ENCODE measurements around the gene CPM. TPM values are rescaled to one million over a fixed set of nuclear protein-coding genes. Genes with fewer than 3 reads are reported as not detected.

CPM gene
- total and polyA plus RNA-seq, 12 donors, result 2.1 to 17.8 (median 5.4) TPM

DNA sequence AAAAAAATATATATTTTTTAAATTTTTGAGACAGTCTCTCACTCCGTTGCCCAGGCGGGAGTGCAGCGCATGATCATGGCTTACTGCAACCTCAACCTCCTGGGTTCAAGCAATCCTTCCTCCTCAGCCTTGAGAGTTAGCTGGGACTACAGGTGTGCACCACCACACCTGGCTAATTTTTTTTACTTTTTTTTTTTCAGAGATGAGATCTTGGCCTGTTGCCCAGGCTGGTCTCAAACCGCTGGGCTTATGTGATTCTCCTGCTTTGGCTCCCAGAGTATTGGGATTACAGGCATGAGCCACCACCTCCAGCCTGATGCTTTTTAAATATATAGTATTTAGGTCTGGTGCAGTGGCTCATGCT lies 100.5 kb downstream of the CPM start:
- no peak overlapping the region for H3K4me3 ChIP-seq
- H3K27ac ChIP-seq, result no peak overlapping the region
- H3K9me3 ChIP-seq, result no peaks in the 10 kb centered on the region
- no peaks in the 10 kb centered on the region for H3K27me3 ChIP-seq
- 92 to 98% methylated on average over 4 of the region's 4 CpGs for WGBS, 2 donors
- H3K4me1 ChIP-seq, result peaks cover 0 to 11% (median 0%) of the 10 kb centered on the region in 9 donors
- intact Hi-C loops (cut with DNase I), result loop anchor here in 1 of 10 donors (10.0 kb wide), 1 partner anchor 422 kb away; no protein-coding TSS in a partner anchor
- no peak for TF ChIP-seq CTCF (IDR thresholded peaks at IDR 0.05)
- peaks cover 0 to 96% (median 51%) of the 10 kb centered on the region in 9 donors for H3K36me3 ChIP-seq
- ATAC-seq (no peak), DNase-seq (no peak)

GRCh38 chr12:68831751-68832503 lies 101.0 kb downstream of the CPM start:
- no peaks in the 10 kb centered on the region for H3K27me3 ChIP-seq
- DNase-seq (no peak), ATAC-seq (no peak)
- intact Hi-C loops (cut with DNase I), result loop anchor here in 1 of 10 donors (10.0 kb wide), 1 partner anchor 423 kb away; no protein-coding TSS in a partner anchor
- no peak for TF ChIP-seq CTCF (IDR thresholded peaks at IDR 0.05)
- WGBS, 2 donors, result 93 to 94% methylated on average over 14 of the region's 14 CpGs
- peaks cover 0 to 11% (median 0%) of the 10 kb centered on the region in 9 donors for H3K4me1 ChIP-seq
- H3K4me3 ChIP-seq, result no peak overlapping the region
- H3K36me3 ChIP-seq, result peaks cover 0 to 96% (median 45%) of the 10 kb centered on the region in 9 donors
- no peaks in the 10 kb centered on the region for H3K9me3 ChIP-seq
- no peak overlapping the region for H3K27ac ChIP-seq

DNA sequence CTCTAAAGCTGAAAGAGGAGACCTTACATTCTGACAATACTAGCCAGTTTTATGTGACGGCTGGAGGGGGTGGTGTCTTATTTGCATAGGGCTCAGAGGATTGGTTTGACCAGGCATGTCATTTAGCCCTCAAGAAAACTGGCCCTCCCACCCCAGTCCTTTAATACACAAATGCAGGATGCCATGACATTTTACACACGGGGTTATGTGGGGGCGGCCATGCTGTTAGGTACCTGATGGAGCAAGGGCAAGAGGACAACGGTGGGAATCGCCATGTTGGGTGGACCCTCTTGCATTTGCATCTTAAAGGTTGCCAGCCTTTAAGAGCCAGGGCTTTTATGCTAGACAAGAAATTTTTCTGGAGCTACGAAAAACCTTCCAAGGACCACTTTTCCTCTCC lies 101.7 kb downstream of the CPM start:
- no peak for ATAC-seq
- no peaks in the 10 kb centered on the region for H3K27me3 ChIP-seq
- no peak overlapping the region for H3K4me3 ChIP-seq
- no peak overlapping the region for H3K27ac ChIP-seq
- peaks cover 0 to 11% (median 0%) of the 10 kb centered on the region in 9 donors for H3K4me1 ChIP-seq
- no peaks in the 10 kb centered on the region for H3K9me3 ChIP-seq
- WGBS, 2 donors, result 86 to 90% methylated on average over 6 of the region's 6 CpGs
- intact Hi-C loops (cut with DNase I), result loop anchor here in 1 of 10 donors (10.0 kb wide), 1 partner anchor 424 kb away; no protein-coding TSS in a partner anchor
- H3K36me3 ChIP-seq, result peaks cover 0 to 96% (median 41%) of the 10 kb centered on the region in 9 donors
- TF ChIP-seq CTCF (IDR thresholded peaks at IDR 0.05), result no peak
- no peak for DNase-seq

DNA sequence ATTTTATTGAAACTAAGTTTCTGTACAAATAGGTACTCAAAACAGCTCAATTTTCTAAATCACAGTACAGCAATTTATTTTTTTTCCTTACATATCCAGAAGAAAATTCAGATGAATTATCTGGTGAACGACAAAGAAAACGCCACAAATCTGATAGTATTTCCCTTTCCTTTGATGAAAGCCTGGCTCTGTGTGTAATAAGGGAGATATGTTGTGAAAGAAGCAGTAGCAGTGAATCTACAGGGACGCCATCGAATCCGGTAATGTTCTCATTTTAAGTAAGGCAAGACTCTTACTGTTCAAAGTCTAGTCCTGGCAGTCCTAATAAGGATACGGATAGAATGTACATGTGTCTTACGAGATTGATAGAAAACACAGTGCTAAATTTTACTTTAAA lies 104.3 kb downstream of the CPM start:
- H3K36me3 ChIP-seq, result peaks cover 0 to 96% (median 49%) of the 10 kb centered on the region in 9 donors

More for the DNA sequence above, 104.3 kb downstream of the CPM start:
- TF ChIP-seq CTCF (IDR thresholded peaks at IDR 0.05), result no peak
- intact Hi-C loops (cut with DNase I), result no loop called here
- Histone ChIP-seq H3K27ac (no peak overlapping the region), H3K27me3 (no peaks in the 10 kb centered on the region), H3K4me1 (peaks cover 0 to 4% (median 2%) of the 10 kb centered on the region in 9 donors), H3K9me3 (no peaks in the 10 kb centered on the region), H3K4me3 (no peak overlapping the region)
- no peak for DNase-seq
- ATAC-seq, result no peak
- WGBS, 2 donors, result 88 to 89% methylated on average over 7 of the region's 7 CpGs

All from heart right ventricle (tissue), 16 donors.